HepG2 (cell line): ENCODE results near the gene SCAPER. TPM values are rescaled to one million over a fixed set of nuclear protein-coding genes. Genes with fewer than 3 reads are reported as not detected.
A peak's percentile ranks its signal among the peaks of the same experiment; 100 is the strongest.

Experiments
- CENPT ChIP-seq: sonication (generic); formaldehyde crosslinking; IDR thresholded peaks from 2 replicates; pipeline ENCODE4 v1.8.0; 2022; ENCODE audit warnings: low read depth, mild to moderate bottlenecking, moderate library complexity, missing genetic modification reagents
- CREM ChIP-seq, 2 experiments: sonication (generic) in 1 of 2; formaldehyde crosslinking in 1 of 2; IDR thresholded peaks; 2 replicates each; pipeline versions ENCODE4 v1.4.0 to v1.6.1; 2016 to 2020; ENCODE audit warnings: antibody characterized with exemption in 1 of 2, mild to moderate bottlenecking in 1 of 2, missing genetic modification reagents in 1 of 2
- ETV5 ChIP-seq: IDR thresholded peaks from 2 replicates; pipeline ENCODE4 v1.6.1; 2018; ENCODE audit warnings: missing biosample characterization, missing genetic modification reagents, inconsistent platforms, borderline replicate concordance
- FOXA3 ChIP-seq: IDR thresholded peaks from 2 replicates; pipeline ENCODE4 v1.6.1; 2016; ENCODE audit warnings: missing genetic modification reagents, missing compliant biosample characterization
- HNRNPK ChIP-seq: fragments of 200-400 bp; formaldehyde crosslinking; IDR thresholded peaks from 2 replicates; pipeline ENCODE4 v1.6.1; 2018; ENCODE audit warnings: low read length, low read depth, moderate library complexity, mild to moderate bottlenecking; ENCODE audit not compliant: poor library complexity, severe bottlenecking
- KAT7 ChIP-seq: IDR thresholded peaks from 2 replicates; pipeline ENCODE4 v1.6.1; 2018; ENCODE audit warnings: borderline replicate concordance, missing compliant biosample characterization
- SOX5 ChIP-seq: IDR thresholded peaks from 2 replicates; pipeline ENCODE4 v1.6.1; 2016; ENCODE audit warnings: borderline replicate concordance
- SP2 ChIP-seq: sonication (generic); formaldehyde crosslinking; IDR thresholded peaks from 2 replicates; pipeline ENCODE4 v1.5.1; 2020; ENCODE audit warnings: mild to moderate bottlenecking, missing genetic modification reagents
- TCF7L2 ChIP-seq: IDR thresholded peaks from 2 replicates; pipeline ENCODE4 v1.6.1; 2011; ENCODE audit warnings: mild to moderate bottlenecking, low read depth, low read length, moderate library complexity
- ZNF292 ChIP-seq: sonication (generic); formaldehyde crosslinking; IDR thresholded peaks from 2 replicates; pipeline ENCODE4 v1.8.1; 2022; ENCODE audit warnings: mild to moderate bottlenecking, low read depth, missing genetic modification reagents, borderline replicate concordance
- ZNF350 ChIP-seq: sonication (generic); formaldehyde crosslinking; IDR thresholded peaks from 2 replicates; pipeline ENCODE4 v1.4.0; 2020; ENCODE audit warnings: mild to moderate bottlenecking, low read depth, missing genetic modification reagents, borderline replicate concordance
- ZNF780A ChIP-seq: sonication (generic); formaldehyde crosslinking; IDR thresholded peaks from 2 replicates; pipeline ENCODE4 v1.8.0; 2022; ENCODE audit warnings: mild to moderate bottlenecking, missing genetic modification reagents, moderate library complexity
- polyA plus RNA-seq, 8 experiments: library from polyadenylated mRNA; depleted of rRNA in 3 of 8; stranded (reverse) in 7 of 8; unstranded in 1 of 8; fragments of >200 nt; fragmentation: Illumina TruSeq in 4 of 8; extraction: Trizol in 4 of 8; gene quantifications; 2 replicates each; pipeline versions ENCODE4 v1.2.1 to v1.2.3, GENCODE V29; 2011 to 2016; ENCODE audit warnings: low read depth in 4 of 8, missing spikeins in 1 of 8, mixed read lengths in 1 of 8; ENCODE audit not compliant: insufficient read depth in 1 of 8
- total RNA-seq, 5 experiments: library from RNA; depleted of rRNA; stranded (reverse); fragments of >200 nt; fragmentation: Illumina TruSeq; extraction: Trizol; gene quantifications; 2 replicates each; pipeline ENCODE4 v1.2.3, GENCODE V29; 2016; ENCODE audit warnings: low read depth in 1 of 5
- TF ChIP-seq, protein P1 (sequence below): sonication (generic); formaldehyde crosslinking; IDR thresholded peaks from 2 replicates; pipeline ENCODE4 v1.5.0; 2020; ENCODE audit warnings: missing genetic modification reagents, mild to moderate bottlenecking, borderline replicate concordance
- TF ChIP-seq, protein P2 (sequence below): sonication (generic); formaldehyde crosslinking; IDR thresholded peaks from 2 replicates; pipeline ENCODE4 v1.4.0; 2020; ENCODE audit warnings: missing genetic modification reagents
- TF ChIP-seq, protein P3 (sequence below): sonication (generic); formaldehyde crosslinking; IDR thresholded peaks from 2 replicates; pipeline ENCODE4 v1.5.0; 2020; ENCODE audit warnings: missing genetic modification reagents
- TF ChIP-seq, protein P4 (sequence below): sonication (generic); formaldehyde crosslinking; IDR thresholded peaks from 2 replicates; pipeline ENCODE4 v1.8.1; 2022; ENCODE audit warnings: mild to moderate bottlenecking, missing genetic modification reagents
- TF ChIP-seq, protein P5 (sequence below): sonication (generic); formaldehyde crosslinking; IDR thresholded peaks from 2 replicates; pipeline ENCODE4 v1.4.0; 2020; ENCODE audit warnings: mild to moderate bottlenecking, missing genetic modification reagents

The SCAPER gene
- total and polyA plus RNA-seq, 2 of the 13 experiments (the other 11 are each of a cell fraction or from before 2014, with no cell fraction given) = 4.3 to 10.5 TPM

DNA sequence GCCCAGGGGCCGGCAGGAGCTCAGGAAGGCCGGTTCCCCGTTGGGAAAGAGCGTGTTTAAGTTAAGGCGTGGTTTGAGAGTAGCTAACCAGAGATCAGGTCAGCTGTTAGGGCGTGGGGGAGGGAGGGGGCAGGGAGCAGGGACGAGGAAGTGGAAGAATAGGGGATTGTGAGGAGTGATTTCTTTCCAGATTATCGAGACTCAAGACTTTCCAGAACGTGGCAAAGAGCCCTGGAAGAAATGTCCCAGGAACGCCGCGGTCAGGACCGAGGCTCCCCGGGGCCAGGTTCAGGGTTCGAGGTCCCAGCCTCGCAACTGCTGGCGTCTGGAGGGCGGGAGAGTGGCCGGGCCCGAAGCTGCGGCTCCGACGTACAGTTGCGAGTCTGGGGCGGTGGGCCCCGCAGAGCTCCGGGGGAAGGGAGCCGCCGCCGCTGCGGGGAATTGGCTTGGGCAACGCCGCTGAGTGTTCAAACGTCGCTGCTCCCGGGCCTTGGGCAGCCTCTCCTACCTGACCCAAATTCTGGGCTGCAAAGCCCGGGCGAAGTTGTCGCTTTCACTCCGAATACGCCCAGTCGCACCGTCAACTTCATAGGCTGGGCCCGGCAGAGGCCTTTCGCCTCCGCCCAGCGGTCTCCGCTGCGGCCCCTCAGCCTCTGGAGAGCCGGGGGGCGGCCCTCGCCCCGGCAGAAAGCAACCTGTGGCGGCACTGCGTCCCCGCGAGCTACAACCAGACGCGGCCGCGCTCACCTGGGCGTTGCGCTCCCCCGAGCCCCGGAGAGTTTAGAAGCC lies 559.1 kb downstream of the SCAPER start (continued):
- TF ChIP-seq, protein P1, sequence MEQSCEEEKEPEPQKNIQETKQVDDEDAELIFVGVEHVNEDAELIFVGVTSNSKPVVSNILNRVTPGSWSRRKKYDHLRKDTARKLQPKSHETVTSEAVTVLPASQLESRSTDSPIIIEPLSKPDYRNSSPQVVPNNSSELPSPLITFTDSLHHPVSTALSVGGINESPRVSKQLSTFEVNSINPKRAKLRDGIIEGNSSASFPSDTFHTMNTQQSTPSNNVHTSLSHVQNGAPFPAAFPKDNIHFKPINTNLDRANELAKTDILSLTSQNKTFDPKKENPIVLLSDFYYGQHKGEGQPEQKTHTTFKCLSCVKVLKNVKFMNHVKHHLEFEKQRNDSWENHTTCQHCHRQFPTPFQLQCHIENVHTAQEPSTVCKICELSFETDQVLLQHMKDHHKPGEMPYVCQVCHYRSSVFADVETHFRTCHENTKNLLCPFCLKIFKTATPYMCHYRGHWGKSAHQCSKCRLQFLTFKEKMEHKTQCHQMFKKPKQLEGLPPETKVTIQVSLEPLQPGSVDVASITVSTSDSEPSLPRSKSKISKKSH (CRISPR knock-in tag) = 0 out of 2 replicates have a peak, but pooled peaks have one; percentile 24
- TF ChIP-seq CREM (IDR thresholded peaks at IDR 0.05) = no peak
- TF ChIP-seq CREM (CRISPR knock-in tag; IDR thresholded peaks at IDR 0.05) = no peak
- TF ChIP-seq, protein P2, sequence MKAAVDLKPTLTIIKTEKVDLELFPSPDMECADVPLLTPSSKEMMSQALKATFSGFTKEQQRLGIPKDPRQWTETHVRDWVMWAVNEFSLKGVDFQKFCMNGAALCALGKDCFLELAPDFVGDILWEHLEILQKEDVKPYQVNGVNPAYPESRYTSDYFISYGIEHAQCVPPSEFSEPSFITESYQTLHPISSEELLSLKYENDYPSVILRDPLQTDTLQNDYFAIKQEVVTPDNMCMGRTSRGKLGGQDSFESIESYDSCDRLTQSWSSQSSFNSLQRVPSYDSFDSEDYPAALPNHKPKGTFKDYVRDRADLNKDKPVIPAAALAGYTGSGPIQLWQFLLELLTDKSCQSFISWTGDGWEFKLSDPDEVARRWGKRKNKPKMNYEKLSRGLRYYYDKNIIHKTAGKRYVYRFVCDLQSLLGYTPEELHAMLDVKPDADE = no peak
- no peak for TF ChIP-seq ZNF780A (CRISPR knock-in tag)
- peak; percentile 47; the same call in 1 of the 2 replicates for TF ChIP-seq ZNF292
- TF ChIP-seq, protein P3, sequence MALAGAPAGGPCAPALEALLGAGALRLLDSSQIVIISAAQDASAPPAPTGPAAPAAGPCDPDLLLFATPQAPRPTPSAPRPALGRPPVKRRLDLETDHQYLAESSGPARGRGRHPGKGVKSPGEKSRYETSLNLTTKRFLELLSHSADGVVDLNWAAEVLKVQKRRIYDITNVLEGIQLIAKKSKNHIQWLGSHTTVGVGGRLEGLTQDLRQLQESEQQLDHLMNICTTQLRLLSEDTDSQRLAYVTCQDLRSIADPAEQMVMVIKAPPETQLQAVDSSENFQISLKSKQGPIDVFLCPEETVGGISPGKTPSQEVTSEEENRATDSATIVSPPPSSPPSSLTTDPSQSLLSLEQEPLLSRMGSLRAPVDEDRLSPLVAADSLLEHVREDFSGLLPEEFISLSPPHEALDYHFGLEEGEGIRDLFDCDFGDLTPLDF = peak; percentile 33; the same call in 1 of the 2 replicates
- no peak; the same call in 1 of the 2 replicates for TF ChIP-seq ZNF350 (CRISPR knock-in tag)
- no peak for TF ChIP-seq HNRNPK
- TF ChIP-seq, protein P4, sequence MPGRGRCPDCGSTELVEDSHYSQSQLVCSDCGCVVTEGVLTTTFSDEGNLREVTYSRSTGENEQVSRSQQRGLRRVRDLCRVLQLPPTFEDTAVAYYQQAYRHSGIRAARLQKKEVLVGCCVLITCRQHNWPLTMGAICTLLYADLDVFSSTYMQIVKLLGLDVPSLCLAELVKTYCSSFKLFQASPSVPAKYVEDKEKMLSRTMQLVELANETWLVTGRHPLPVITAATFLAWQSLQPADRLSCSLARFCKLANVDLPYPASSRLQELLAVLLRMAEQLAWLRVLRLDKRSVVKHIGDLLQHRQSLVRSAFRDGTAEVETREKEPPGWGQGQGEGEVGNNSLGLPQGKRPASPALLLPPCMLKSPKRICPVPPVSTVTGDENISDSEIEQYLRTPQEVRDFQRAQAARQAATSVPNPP (CRISPR knock-in tag) = 0 out of 2 replicates have a peak, but pooled peaks have one; percentile 13
- TF ChIP-seq TCF7L2 = no peak
- TF ChIP-seq KAT7 (CRISPR knock-in tag) = no peak; the same call in 1 of the 2 replicates
- no peak for TF ChIP-seq CENPT
- TF ChIP-seq SOX5 (CRISPR knock-in tag) = no peak
- no peak for TF ChIP-seq ETV5 (CRISPR knock-in tag)
- no peak for TF ChIP-seq FOXA3 (CRISPR knock-in tag)
- TF ChIP-seq, protein P5, sequence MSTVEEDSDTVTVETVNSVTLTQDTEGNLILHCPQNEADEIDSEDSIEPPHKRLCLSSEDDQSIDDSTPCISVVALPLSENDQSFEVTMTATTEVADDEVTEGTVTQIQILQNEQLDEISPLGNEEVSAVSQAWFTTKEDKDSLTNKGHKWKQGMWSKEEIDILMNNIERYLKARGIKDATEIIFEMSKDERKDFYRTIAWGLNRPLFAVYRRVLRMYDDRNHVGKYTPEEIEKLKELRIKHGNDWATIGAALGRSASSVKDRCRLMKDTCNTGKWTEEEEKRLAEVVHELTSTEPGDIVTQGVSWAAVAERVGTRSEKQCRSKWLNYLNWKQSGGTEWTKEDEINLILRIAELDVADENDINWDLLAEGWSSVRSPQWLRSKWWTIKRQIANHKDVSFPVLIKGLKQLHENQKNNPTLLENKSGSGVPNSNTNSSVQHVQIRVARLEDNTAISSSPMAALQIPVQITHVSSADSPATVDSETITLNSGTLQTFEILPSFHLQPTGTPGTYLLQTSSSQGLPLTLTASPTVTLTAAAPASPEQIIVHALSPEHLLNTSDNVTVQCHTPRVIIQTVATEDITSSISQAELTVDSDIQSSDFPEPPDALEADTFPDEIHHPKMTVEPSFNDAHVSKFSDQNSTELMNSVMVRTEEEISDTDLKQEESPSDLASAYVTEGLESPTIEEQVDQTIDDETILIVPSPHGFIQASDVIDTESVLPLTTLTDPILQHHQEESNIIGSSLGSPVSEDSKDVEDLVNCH (CRISPR knock-in tag) = no peak
- TF ChIP-seq SP2 (CRISPR knock-in tag) = no peak
